ENCODE measurements around the gene LRRC75A. TPM values are rescaled to one million over a fixed set of nuclear protein-coding genes. Genes with fewer than 3 reads are reported as not detected.
"Not testable (repeated sequence)": the region's sequence is repeated elsewhere in the genome, so short reads cannot be mapped to it uniquely, and the experiment has no call there.

Gene LRRC75A
- total RNA-seq, 1 donor from 2014 or later: 2.9 TPM

GRCh38 chr17:16455997-16456741 lies 35.8 kb downstream of the LRRC75A start:
- Mint-ChIP-seq H3K9me3 (no peaks in the 10 kb centered on the region), H3K4me1 (ENCODE audit: unreplicated experiment) (peaks cover 8% of the 10 kb centered on the region), H3K27me3 (peaks cover 3% of the 10 kb centered on the region), H3K27ac (no peak overlapping the region), H3K4me3 (no peak overlapping the region), H3K36me3 (peaks cover 11% of the 10 kb centered on the region)
- no peak for DNase-seq (ENCODE audit: extremely low spot score, unreplicated experiment)
- TF ChIP-seq, protein P1, sequence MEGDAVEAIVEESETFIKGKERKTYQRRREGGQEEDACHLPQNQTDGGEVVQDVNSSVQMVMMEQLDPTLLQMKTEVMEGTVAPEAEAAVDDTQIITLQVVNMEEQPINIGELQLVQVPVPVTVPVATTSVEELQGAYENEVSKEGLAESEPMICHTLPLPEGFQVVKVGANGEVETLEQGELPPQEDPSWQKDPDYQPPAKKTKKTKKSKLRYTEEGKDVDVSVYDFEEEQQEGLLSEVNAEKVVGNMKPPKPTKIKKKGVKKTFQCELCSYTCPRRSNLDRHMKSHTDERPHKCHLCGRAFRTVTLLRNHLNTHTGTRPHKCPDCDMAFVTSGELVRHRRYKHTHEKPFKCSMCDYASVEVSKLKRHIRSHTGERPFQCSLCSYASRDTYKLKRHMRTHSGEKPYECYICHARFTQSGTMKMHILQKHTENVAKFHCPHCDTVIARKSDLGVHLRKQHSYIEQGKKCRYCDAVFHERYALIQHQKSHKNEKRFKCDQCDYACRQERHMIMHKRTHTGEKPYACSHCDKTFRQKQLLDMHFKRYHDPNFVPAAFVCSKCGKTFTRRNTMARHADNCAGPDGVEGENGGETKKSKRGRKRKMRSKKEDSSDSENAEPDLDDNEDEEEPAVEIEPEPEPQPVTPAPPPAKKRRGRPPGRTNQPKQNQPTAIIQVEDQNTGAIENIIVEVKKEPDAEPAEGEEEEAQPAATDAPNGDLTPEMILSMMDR (conservative IDR thresholded peaks at IDR 0.05): no peak

GRCh38 chr17:16453493-16453851 lies 38.5 kb downstream of the LRRC75A start:
- TF ChIP-seq, protein P1 (conservative IDR thresholded peaks at IDR 0.05): no peak
- DNase-seq (ENCODE audit: extremely low spot score, unreplicated experiment): no peak
- Mint-ChIP-seq H3K36me3 (peaks cover 6% of the 10 kb centered on the region), H3K9me3 (no peaks in the 10 kb centered on the region), H3K4me3 (no peak overlapping the region), H3K27me3 (peaks cover 3% of the 10 kb centered on the region), H3K27ac (peak overlapping the region; percentile 81), H3K4me1 (ENCODE audit: unreplicated experiment) (peaks cover 8% of the 10 kb centered on the region)

DNA sequence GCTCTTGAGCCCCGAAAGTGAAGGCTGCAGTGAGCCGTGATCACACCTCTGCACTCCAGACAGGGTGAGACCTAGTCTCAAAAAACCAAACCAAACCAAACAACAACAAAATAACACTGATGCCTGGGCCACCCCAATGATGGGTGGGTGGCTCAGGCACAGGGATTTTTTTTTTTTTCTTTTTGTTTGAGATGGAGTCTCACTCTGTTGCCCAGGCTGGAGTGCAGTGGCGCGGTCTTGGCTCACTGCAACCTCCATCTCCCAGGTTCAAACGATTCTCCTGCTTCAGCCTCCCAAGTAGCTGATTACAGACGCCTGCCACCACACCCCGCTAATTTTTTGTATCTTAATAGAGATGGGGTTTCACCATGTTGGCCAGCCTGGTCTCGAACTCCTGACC lies 39.7 kb downstream of the LRRC75A start:
- not testable (repeated sequence) for H3K4me1 Mint-ChIP-seq (ENCODE audit: unreplicated experiment); H3K4me3 Mint-ChIP-seq; H3K27ac Mint-ChIP-seq; H3K9me3 Mint-ChIP-seq; DNase-seq (ENCODE audit: extremely low spot score, unreplicated experiment); H3K27me3 Mint-ChIP-seq; H3K36me3 Mint-ChIP-seq

GRCh38 chr17:16450028-16450427 lies 42.0 kb downstream of the LRRC75A start:
- H3K27me3 Mint-ChIP-seq: peaks cover 3% of the 10 kb centered on the region
- peaks cover 10% of the 10 kb centered on the region for H3K36me3 Mint-ChIP-seq
- H3K9me3 Mint-ChIP-seq: no peaks in the 10 kb centered on the region
- TF ChIP-seq, protein P1 (conservative IDR thresholded peaks at IDR 0.05): no peak
- H3K4me1 Mint-ChIP-seq (ENCODE audit: unreplicated experiment): peaks cover 8% of the 10 kb centered on the region
- DNase-seq (ENCODE audit: extremely low spot score, unreplicated experiment): no peak
- no peak overlapping the region for H3K4me3 Mint-ChIP-seq
- H3K27ac Mint-ChIP-seq: no peak overlapping the region

DNA sequence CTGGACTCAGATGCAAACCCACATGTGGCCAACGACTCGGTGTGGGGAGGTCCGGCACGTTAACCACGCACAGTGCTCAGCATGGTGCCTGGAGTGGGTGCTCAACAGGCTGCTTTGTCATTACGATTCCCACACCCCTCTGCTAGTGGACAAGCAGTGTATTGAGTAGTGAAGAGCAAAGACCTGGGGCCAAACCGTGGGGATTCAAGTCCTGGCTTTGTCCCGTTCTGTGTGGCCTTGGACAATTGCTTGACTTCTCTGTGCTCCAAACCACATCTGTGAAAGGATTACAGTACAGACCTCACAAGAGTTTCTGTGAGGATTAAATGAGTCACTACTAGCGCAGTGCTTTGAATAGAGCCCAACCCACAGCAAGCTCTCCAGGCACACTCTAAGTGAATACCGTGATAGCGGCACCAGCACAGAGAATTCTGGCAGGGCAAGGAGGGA lies 42.8 kb downstream of the LRRC75A start:
- no peak for DNase-seq (ENCODE audit: extremely low spot score, unreplicated experiment)
- Mint-ChIP-seq H3K36me3 (peaks cover 13% of the 10 kb centered on the region), H3K4me1 (ENCODE audit: unreplicated experiment) (peaks cover 12% of the 10 kb centered on the region), H3K4me3 (no peak overlapping the region), H3K9me3 (no peaks in the 10 kb centered on the region), H3K27ac (no peak overlapping the region), H3K27me3 (peaks cover 3% of the 10 kb centered on the region)
- TF ChIP-seq, protein P1 (conservative IDR thresholded peaks at IDR 0.05): no peak

GRCh38 chr17:16448490-16448889 lies 43.5 kb downstream of the LRRC75A start:
- Mint-ChIP-seq H3K27me3 (peaks cover 2% of the 10 kb centered on the region), H3K4me3 (no peak overlapping the region), H3K9me3 (no peaks in the 10 kb centered on the region), H3K36me3 (peaks cover 11% of the 10 kb centered on the region), H3K4me1 (ENCODE audit: unreplicated experiment) (peaks cover 11% of the 10 kb centered on the region), H3K27ac (no peak overlapping the region)
- DNase-seq (ENCODE audit: extremely low spot score, unreplicated experiment): no peak
- TF ChIP-seq, protein P1 (conservative IDR thresholded peaks at IDR 0.05): no peak

Measured in type B pancreatic cell (in vitro differentiated cells).